Kidney (tissue), 14 donors: ENCODE data around the gene TTLL7. TPM values are rescaled to one million over a fixed set of nuclear protein-coding genes. Genes with fewer than 3 reads are reported as not detected.

Source experiments
- DNase-seq, 5 donors: peaks; one replicate each; pipeline ENCODE4 v3.0.0-alpha.2; 2013 to 2020
- FAIRE-seq: peaks from 2 replicates; lab custom pipeline; 2012; peaks lifted over from hg19 to GRCh38; lab: Jason Lieb, UNC
- H3K27ac ChIP-seq, 2 donors: one replicate each; pipeline ENCODE4 v1.7.0; 2013; ENCODE audit warnings: low read depth in 2 of 2, low read length in 2 of 2, inconsistent platforms in 1 of 2
- H3K27me3 ChIP-seq: one replicate; pipeline ENCODE4 v1.7.1; 2013; ENCODE audit warnings: low read length, inconsistent platforms; ENCODE audit not compliant: control insufficient read depth, insufficient read depth
- H3K36me3 ChIP-seq, 3 donors: one replicate each; pipeline versions ENCODE4 v1.7.0 to v1.7.1; 2013; ENCODE audit warnings: low read length in 3 of 3, control low read depth in 1 of 3, inconsistent platforms in 1 of 3; ENCODE audit not compliant: insufficient read depth in 3 of 3, control insufficient read depth in 2 of 3
- H3K4me1 ChIP-seq, 3 donors: one replicate each; pipeline versions ENCODE4 v1.7.0 to v1.7.1; 2013; ENCODE audit warnings: low read length in 3 of 3, inconsistent platforms in 1 of 3, low read depth in 1 of 3; ENCODE audit not compliant: control insufficient read depth in 2 of 3, insufficient read depth in 2 of 3
- H3K4me3 ChIP-seq, 3 donors: one replicate each; pipeline versions ENCODE4 v1.7.0 to v1.8.1; 2013; ENCODE audit warnings: low read length in 3 of 3, control low read depth in 1 of 3, inconsistent platforms in 1 of 3
- H3K9ac ChIP-seq, 3 donors: one replicate each; pipeline versions ENCODE4 v1.7.0 to v1.7.1; 2013; ENCODE audit warnings: low read length in 3 of 3, control low read depth in 1 of 3, inconsistent platforms in 1 of 3
- H3K9me3 ChIP-seq, 3 donors: one replicate each; pipeline versions ENCODE4 v1.7.0 to v1.7.1; 2013; ENCODE audit warnings: low read length in 3 of 3, control low read depth in 1 of 3, inconsistent platforms in 1 of 3; ENCODE audit not compliant: control insufficient read depth in 2 of 3, insufficient read depth in 1 of 3
- intact Hi-C: fragments of 100-400 bp; cut with DNase I; formaldehyde crosslinking; loops from one replicate; pipeline ENCODE4 v1.11.1; 2022
- polyA plus RNA-seq: library from polyadenylated mRNA; stranded (reverse); fragments of 350-450 nt; fragmentation: Illumina TruSeq; extraction: RNeasy Lipid Tissue Mini Kit (QIAGEN cat#74804); gene quantifications from one replicate; pipeline ENCODE4 v1.2.3, GENCODE V29; 2014; ENCODE audit warnings: low read depth, low replicate concordance; ENCODE audit not compliant: insufficient read depth
- total RNA-seq: library from RNA; stranded (reverse); fragmentation: NEBNext Ultra II Directional; extraction: Animal tissue kit (Norgen Biotek cat#: 25700); gene quantifications from one replicate; pipeline ENCODE4 v1.2.1, GENCODE V29; 2021
- TF ChIP-seq, protein P1 (sequence below): IDR thresholded peaks from 3 replicates; pipeline ENCODE4 v1.5.1; 2012; ENCODE audit warnings: mild to moderate bottlenecking, moderate library complexity, borderline replicate concordance; ENCODE audit not compliant: insufficient read depth; ENCODE audit errors: extremely low read depth
- donor health status: control.
- donor health status: control.
- donor health status: control.
- donor health status: control.
- donor health status: control.
- donor health status: DM: yes; HTN: yes; CAD: no.
- donor health status: Normal renal cell carcinoma (clear cell type).

TTLL7 gene
- total and polyA plus RNA-seq, 2 donors from 2014 or later = 2.3 to 7.0 TPM

DNA sequence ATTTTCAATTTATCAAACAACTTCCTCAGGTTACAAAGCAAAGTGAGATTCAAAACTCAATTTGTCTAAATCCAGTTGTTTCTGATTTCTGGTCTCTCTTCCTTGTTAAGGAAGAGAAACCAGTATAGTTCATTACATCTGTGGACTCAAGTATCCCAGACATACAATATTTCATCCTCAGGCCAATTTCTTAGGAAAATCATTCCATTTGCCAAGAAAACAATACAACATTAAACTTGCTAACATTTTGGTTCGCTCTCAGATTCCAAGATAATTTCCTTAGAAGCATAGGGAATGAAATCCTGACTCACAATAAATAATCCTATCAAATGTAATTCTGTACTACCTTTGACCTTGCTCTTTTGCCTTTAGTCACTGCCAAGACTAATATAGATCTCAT, 11.2 kb upstream of the TTLL7 start:
- H3K9me3 ChIP-seq = no peaks in the 10 kb centered on the region
- intact Hi-C loops = no loop called here
- DNase-seq (no peak), FAIRE-seq (no peak)
- H3K4me1 ChIP-seq = no peaks in the 10 kb centered on the region
- TF ChIP-seq, protein P1, sequence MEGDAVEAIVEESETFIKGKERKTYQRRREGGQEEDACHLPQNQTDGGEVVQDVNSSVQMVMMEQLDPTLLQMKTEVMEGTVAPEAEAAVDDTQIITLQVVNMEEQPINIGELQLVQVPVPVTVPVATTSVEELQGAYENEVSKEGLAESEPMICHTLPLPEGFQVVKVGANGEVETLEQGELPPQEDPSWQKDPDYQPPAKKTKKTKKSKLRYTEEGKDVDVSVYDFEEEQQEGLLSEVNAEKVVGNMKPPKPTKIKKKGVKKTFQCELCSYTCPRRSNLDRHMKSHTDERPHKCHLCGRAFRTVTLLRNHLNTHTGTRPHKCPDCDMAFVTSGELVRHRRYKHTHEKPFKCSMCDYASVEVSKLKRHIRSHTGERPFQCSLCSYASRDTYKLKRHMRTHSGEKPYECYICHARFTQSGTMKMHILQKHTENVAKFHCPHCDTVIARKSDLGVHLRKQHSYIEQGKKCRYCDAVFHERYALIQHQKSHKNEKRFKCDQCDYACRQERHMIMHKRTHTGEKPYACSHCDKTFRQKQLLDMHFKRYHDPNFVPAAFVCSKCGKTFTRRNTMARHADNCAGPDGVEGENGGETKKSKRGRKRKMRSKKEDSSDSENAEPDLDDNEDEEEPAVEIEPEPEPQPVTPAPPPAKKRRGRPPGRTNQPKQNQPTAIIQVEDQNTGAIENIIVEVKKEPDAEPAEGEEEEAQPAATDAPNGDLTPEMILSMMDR = no peak
- no peaks in the 10 kb centered on the region for H3K36me3 ChIP-seq
- no peak overlapping the region for H3K27ac ChIP-seq
- no peak overlapping the region for H3K4me3 ChIP-seq
- no peak overlapping the region for H3K9ac ChIP-seq
- no peaks in the 10 kb centered on the region for H3K27me3 ChIP-seq

- no peak for DNase-seq
- no peak overlapping the region for H3K4me3 ChIP-seq
- no peak overlapping the region for H3K9ac ChIP-seq
- FAIRE-seq = no peak
- TF ChIP-seq, protein P1 = no peak
- H3K9me3 ChIP-seq = no peaks in the 10 kb centered on the region
- no peaks in the 10 kb centered on the region for H3K36me3 ChIP-seq
- intact Hi-C loops = no loop called here
- H3K27ac ChIP-seq = no peak overlapping the region
- H3K27me3 ChIP-seq = no peaks in the 10 kb centered on the region
- no peaks in the 10 kb centered on the region for H3K4me1 ChIP-seq
These were observed 9.7 kb upstream of the TTLL7 start for GRCh38 chr1:84008631-84009030.

GRCh38 chr1:84006591-84006990, 7.7 kb upstream of the TTLL7 start:
- Histone ChIP-seq H3K36me3 (no peaks in the 10 kb centered on the region), H3K9ac (no peak overlapping the region), H3K4me3 (no peak overlapping the region), H3K4me1 (no peaks in the 10 kb centered on the region), H3K27ac (no peak overlapping the region), H3K27me3 (no peaks in the 10 kb centered on the region), H3K9me3 (no peaks in the 10 kb centered on the region)
- intact Hi-C loops = no loop called here
- DNase-seq (no peak), FAIRE-seq (no peak)
- TF ChIP-seq, protein P1 = no peak

GRCh38 chr1:84001501-84001900, 2.6 kb upstream of the TTLL7 start:
- no peaks in the 10 kb centered on the region for H3K4me1 ChIP-seq
- FAIRE-seq (no peak), DNase-seq (no peak)
- no peak overlapping the region for H3K4me3 ChIP-seq
- no peak overlapping the region for H3K27ac ChIP-seq
- peaks cover 5% of the 10 kb centered on the region for H3K27me3 ChIP-seq
- intact Hi-C loops = no loop called here
- no peaks in the 10 kb centered on the region for H3K9me3 ChIP-seq
- no peaks in the 10 kb centered on the region for H3K36me3 ChIP-seq
- no peak overlapping the region for H3K9ac ChIP-seq
- TF ChIP-seq, protein P1 = no peak
